Stimulated activated CD8-positive, alpha-beta memory T cell treated with anti-CD3 and anti-CD28 coated beads, Interleukin-7, amount 100 ng/mL, for 24 hours (primary cell): Measurements from ENCODE around the gene NDUFAF3.

Experiments used
- DNase-seq: peaks from one replicate; pipeline ENCODE4 v3.0.0-alpha.2; 2020; ENCODE audit warnings: low read depth

The NDUFAF3 gene

DNA sequence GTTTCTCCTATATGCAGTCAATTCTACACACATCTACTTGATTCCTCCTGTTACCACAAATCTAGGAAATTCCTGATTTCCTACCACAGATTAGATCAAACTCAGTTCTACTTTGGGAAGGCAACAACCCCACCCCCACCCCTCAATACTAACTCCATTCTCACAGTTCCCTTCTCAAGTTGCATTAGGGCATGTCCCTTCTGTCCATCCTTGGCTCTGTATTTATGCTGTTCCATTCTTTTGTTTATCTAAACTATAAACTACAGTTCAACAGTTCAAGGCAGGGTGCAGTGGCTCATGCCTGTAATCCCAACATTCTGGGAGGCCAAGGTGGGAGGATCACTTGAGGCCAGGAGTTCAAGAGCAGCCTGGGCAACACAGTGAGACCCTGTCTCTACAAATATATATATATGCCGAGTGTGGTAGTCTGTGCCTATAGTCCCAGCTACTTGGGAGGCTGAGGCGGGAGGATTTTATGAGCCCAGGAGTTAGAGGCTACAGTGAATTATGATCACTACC is 32.5 kb downstream of the NDUFAF3 start:
- DNase-seq, result no peak

DNA sequence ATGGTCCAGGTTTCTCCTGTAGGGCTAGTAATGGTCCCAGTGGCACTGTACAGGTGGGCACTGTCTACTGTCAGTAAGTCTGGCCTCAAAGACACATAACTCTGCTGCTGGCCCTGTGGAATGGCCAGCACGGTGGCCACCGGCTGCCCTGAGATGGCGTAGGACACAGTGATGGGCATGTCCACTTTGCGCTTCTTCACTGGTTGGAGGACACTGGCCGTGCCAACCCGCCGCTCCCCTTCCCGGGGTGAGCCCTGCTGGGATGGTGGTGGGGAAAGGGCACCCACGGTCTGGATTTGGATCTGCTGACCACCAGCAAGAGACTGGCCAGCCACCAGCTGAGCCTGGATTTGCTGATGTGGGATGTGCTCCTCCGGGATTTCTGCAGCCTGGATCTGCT is 35.3 kb downstream of the NDUFAF3 start:
- no peak for DNase-seq

DNA sequence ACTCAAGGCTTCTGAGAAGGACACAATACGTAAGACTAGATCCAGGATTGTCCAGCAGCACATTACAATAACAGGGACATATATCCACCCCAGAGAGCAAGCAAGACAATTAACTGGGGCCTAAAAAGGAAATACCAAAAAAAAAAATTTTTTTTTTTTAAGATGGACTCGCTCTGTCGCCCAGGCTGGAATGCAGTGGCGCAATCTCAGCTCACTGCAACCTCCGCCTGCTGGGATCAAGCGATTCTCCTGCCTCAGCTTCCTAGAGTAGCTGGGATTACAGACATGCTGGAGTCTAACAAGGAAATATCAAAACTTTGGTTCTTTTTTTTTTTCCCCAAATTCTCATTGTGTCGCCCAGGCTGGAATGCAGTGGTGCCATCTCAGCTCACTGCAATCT is 36.1 kb downstream of the NDUFAF3 start:
- DNase-seq, result no peak
